Testis (tissue), 3 donors: Measurements from ENCODE around the gene RFLNA. TPM values are rescaled to one million over a fixed set of nuclear protein-coding genes. Genes with fewer than 3 reads are reported as not detected.
"Not testable (repeated sequence)": the region's sequence is repeated elsewhere in the genome, so short reads cannot be mapped to it uniquely, and the experiment has no call there.

Experiments
- DNase-seq: peaks from one replicate; pipeline ENCODE4 v3.0.0-alpha.2; 2019
- H3K27ac ChIP-seq, 2 donors: fragments of 200-600 bp; sonication (generic); one replicate each; pipeline ENCODE4 v1.5.1; 2019
- H3K27me3 ChIP-seq: fragments of 200-600 bp; sonication (generic); one replicate; pipeline ENCODE4 v1.5.1; 2019
- H3K36me3 ChIP-seq: fragments of 200-600 bp; sonication (generic); one replicate; pipeline ENCODE4 v1.5.1; 2017; ENCODE audit warnings: low read depth; ENCODE audit errors: missing control alignments
- H3K4me1 ChIP-seq: fragments of 200-600 bp; sonication (generic); one replicate; pipeline ENCODE4 v1.5.1; 2019
- H3K4me3 ChIP-seq, 2 donors: fragments of 200-600 bp; sonication (generic); one replicate each; pipeline ENCODE4 v1.5.1; 2017 to 2019
- H3K9me3 ChIP-seq: fragments of 200-600 bp; sonication (generic); one replicate; pipeline ENCODE4 v1.5.1; 2017
- POLR2A ChIP-seq: fragments of 450-650 bp; IDR thresholded peaks from one replicate; pipeline ENCODE4 v1.6.1; 2017; ENCODE audit warnings: antibody characterized with exemption, mild to moderate bottlenecking, moderate library complexity
- WGBS, 2 donors: methylation state at CpG; one replicate each; pipeline ENCODE4 v1.1.5; 2018; 5-methylcytosine and 5-hydroxymethylcytosine counted together
- intact Hi-C: fragments of 100-400 bp; cut with DNase I; formaldehyde crosslinking; loops from one replicate; pipeline ENCODE4 v1.15.1; 2023; ENCODE audit warnings: low total_unique reads
- polyA plus RNA-seq: library from polyadenylated mRNA; stranded (reverse); fragments of 350-450 nt; fragmentation: Illumina TruSeq; extraction: RNeasy Lipid Tissue Mini Kit (QIAGEN cat#74804); gene quantifications from one replicate; pipeline ENCODE4 v1.2.3, GENCODE V29; 2014; ENCODE audit warnings: low read depth, low replicate concordance; ENCODE audit not compliant: insufficient read depth
- total RNA-seq, 2 donors: library from RNA; depleted of rRNA; stranded (reverse); fragments of >200 nt; gene quantifications; one replicate each; pipeline ENCODE4 v1.2.3, GENCODE V29; 2016
- TF ChIP-seq, protein P1 (sequence below), 3 experiments: fragments of 450-650 bp in 2 of 3; fragments of 200-600 bp in 1 of 3; sonication (generic) in 1 of 3; IDR thresholded peaks; one replicate each; pipeline ENCODE4 v1.5.1; 2016 to 2019; ENCODE audit warnings: antibody characterized with exemption in 3 of 3, mild to moderate bottlenecking in 2 of 3, moderate library complexity in 1 of 3

Gene RFLNA
- total and polyA plus RNA-seq, 3 donors from 2014 or later: 0.31 to 0.80 (median 0.68) TPM

DNA sequence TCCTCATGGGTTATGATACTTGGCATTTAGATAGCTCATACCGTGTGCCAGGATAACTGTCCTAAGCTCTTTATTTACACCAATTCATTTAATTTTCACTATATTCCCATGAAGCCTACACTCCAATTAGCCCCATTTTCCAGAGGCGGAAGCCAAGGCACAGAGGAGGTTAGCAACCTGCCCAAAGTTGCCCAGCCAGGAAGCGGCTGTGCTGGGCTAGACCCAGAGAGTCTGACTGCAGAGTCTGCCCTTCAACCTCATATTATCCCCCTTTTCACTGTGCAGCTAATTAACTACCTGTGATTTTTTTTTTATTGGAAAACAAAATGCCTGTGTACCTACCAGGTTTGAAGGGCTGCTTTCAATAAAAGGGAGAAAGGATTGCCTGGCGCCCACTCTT is 2.5 kb downstream of the RFLNA start:
- Histone ChIP-seq H3K4me1 (no peaks in the 10 kb centered on the region), H3K27me3 (no peaks in the 10 kb centered on the region), H3K4me3 (no peak overlapping the region), H3K27ac (no peak overlapping the region), H3K9me3 (no peaks in the 10 kb centered on the region), H3K36me3 (no peaks in the 10 kb centered on the region)
- DNase-seq: no peak
- no peak for TF ChIP-seq POLR2A
- TF ChIP-seq, protein P1, sequence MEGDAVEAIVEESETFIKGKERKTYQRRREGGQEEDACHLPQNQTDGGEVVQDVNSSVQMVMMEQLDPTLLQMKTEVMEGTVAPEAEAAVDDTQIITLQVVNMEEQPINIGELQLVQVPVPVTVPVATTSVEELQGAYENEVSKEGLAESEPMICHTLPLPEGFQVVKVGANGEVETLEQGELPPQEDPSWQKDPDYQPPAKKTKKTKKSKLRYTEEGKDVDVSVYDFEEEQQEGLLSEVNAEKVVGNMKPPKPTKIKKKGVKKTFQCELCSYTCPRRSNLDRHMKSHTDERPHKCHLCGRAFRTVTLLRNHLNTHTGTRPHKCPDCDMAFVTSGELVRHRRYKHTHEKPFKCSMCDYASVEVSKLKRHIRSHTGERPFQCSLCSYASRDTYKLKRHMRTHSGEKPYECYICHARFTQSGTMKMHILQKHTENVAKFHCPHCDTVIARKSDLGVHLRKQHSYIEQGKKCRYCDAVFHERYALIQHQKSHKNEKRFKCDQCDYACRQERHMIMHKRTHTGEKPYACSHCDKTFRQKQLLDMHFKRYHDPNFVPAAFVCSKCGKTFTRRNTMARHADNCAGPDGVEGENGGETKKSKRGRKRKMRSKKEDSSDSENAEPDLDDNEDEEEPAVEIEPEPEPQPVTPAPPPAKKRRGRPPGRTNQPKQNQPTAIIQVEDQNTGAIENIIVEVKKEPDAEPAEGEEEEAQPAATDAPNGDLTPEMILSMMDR (IDR thresholded peaks at IDR 0.05): no peak
- WGBS, 2 donors: 87 to 90% methylated on average over 4 of the region's 4 CpGs
- intact Hi-C loops: no loop called here

DNA sequence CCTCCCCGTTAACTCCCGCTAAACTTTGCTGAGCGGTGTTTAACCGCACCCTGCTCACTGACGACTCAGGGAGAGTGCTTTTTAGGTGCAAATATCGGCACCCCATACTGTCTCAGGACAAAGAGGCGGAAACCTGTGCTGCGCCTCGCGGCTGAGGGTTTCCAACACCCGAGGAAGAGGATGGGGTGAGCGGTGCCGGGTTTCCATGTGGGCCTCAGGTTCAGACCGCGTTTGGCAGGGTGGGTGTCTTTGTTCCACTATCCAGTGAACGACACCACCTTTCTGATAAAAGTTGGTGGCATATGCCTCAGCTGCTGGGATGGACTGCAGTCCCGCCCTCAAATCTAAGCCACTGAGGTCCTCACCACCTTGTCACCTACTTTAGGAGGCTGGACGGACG is 3.0 kb downstream of the RFLNA start:
- no peaks in the 10 kb centered on the region for H3K9me3 ChIP-seq
- intact Hi-C loops: no loop called here
- TF ChIP-seq, protein P1 (IDR thresholded peaks at IDR 0.05): no peak
- no peak for TF ChIP-seq POLR2A
- no peak overlapping the region for H3K4me3 ChIP-seq
- no peak for DNase-seq
- H3K27ac ChIP-seq: no peak overlapping the region
- no peaks in the 10 kb centered on the region for H3K4me1 ChIP-seq
- no peaks in the 10 kb centered on the region for H3K36me3 ChIP-seq
- 82 to 84% methylated on average over 19 of the region's 19 CpGs for WGBS, 2 donors
- H3K27me3 ChIP-seq: no peaks in the 10 kb centered on the region

DNA sequence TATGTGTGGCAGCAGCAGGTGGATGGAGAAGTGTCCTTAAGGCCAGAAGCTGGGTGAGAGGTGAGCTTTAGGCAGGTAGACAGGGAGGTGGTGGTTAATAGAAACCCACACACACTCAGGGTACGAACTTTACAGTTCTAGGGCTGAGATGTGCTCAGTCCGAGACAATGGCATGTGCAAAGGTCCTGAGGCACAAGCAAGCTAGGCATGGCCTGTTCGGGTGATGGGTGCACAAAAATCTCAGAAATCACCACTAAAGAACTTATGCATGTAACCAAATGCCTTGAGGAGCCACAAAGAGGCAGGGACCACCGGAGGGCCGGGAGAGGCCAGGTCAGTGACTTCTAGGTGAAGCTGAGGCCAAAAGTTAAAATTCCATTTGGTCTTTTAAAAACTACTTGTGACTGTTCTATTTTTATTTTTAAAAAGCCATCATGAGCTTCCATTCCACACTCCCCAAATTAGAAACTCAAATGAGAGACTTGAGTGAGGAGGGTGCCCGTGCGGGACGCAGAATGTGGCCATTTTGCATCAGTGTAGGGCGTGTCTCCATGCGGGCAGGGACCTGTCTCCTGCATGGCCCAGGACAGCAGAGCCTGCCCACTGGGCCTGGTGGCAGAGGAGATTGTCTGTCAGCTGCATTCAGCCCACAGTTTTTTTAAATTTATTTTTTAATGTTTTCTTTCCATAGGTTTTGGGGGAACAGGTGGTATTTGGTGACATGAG is 4.0 kb downstream of the RFLNA start:
- TF ChIP-seq, protein P1 (IDR thresholded peaks at IDR 0.05): no peak
- no peak for TF ChIP-seq POLR2A

DNA sequence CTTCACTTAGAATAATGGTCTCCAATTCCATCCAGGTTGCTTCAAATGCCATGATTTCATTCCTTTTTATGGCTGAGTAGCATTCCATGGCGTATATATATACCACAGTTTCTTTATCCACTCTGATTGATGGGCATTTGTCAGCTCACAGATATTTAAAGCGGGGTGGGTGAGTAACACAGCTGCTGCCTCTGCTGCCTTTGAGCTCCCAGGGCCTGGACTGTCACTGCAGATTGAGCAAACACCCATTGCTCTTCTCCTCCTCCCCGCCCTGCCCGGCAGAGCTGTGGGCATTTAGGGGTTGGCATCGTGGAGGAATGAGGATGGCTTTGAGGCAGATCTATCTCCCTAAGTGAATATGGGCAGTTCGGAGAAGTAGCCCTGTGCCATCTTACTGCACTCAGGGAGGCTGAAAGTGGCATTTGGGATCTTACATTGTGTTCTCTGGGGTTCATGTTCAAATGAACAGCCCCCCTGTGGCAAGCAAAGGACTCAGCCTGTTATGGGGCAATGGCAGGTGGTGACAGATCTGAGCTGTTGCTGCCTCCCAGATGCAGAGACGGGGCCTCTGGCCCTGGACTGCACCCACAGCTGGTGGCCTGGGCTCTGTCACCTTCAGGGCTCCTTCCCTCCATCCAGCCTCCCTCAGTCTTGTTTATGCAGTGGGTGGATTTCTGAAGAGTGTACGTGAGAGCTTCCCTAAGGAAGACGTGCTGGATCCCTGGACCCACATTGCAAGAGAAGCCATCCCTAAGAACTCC is 4.9 kb downstream of the RFLNA start:
- Histone ChIP-seq H3K36me3 (no peaks in the 10 kb centered on the region), H3K4me3 (no peak overlapping the region), H3K27ac (no peak overlapping the region), H3K4me1 (no peaks in the 10 kb centered on the region), H3K27me3 (no peaks in the 10 kb centered on the region), H3K9me3 (no peaks in the 10 kb centered on the region)
- WGBS, 2 donors: 82 to 83% methylated on average over 6 to 9 of the region's 9 CpGs
- no peak for DNase-seq
- TF ChIP-seq, protein P1 (IDR thresholded peaks at IDR 0.05): no peak
- TF ChIP-seq POLR2A: no peak
- intact Hi-C loops: no loop called here

More for the DNA sequence above, 4.0 kb downstream of the RFLNA start:
- Histone ChIP-seq H3K27me3 (no peaks in the 10 kb centered on the region), H3K36me3 (no peaks in the 10 kb centered on the region), H3K4me1 (no peaks in the 10 kb centered on the region), H3K9me3 (no peaks in the 10 kb centered on the region), H3K27ac (no peak overlapping the region), H3K4me3 (no peak overlapping the region)
- 97 to 99% methylated on average over 10 of the region's 10 CpGs for WGBS, 2 donors
- DNase-seq: no peak
- intact Hi-C loops: no loop called here

DNA sequence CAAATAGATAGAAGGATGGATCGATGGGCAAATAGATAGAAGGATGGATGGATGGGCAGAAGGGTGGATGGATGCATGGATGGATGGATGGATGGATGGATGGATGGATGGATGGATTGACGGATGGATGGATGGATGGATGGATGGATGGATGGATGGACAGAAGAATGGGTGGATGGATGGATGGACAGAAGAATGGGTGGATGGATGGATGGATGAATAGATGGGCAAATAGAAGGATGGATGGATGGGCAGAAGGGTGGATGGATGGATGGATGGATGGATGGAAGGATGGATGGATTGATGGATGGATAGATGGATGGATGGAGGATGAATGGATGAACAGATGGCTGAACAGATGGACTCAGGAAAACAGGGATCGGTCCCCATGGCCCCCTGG is 5.8 kb downstream of the RFLNA start:
- intact Hi-C loops, H3K27me3 ChIP-seq, H3K4me3 ChIP-seq, H3K27ac ChIP-seq, H3K9me3 ChIP-seq, H3K36me3 ChIP-seq, DNase-seq, H3K4me1 ChIP-seq: not testable (repeated sequence)
- WGBS, 2 donors: 64 to 84% methylated on average over 3 of the region's 3 CpGs
